NOMO-1 treated with DMSO at 0.1 percent for 48 hours (cell line): ENCODE measurements around the gene WDR73.
"Not testable (repeated sequence)": the region's sequence is repeated elsewhere in the genome, so short reads cannot be mapped to it uniquely, and the experiment has no call there.

Experiments used
- DNase-seq: peaks from one replicate; lab custom pipeline; 2025; ENCODE audit not compliant: unreplicated experiment; lab: John Stamatoyannopoulos, UW

The WDR73 gene

GRCh38 chr15:84658080-84658787 lies 4.2 kb upstream of the WDR73 start, which contains the start of gene NMB:
NMB (minus strand) TSS chr15:84658199; CDS start chr15:84658152, 47 bp downstream.
- peak; percentile 86 for DNase-seq

GRCh38 chr15:84657748-84658079 lies 3.6 kb upstream of the WDR73 start:
- no peak for DNase-seq

GRCh38 chr15:84656972-84657371 lies 2.9 kb upstream of the WDR73 start:
- DNase-seq = no peak

DNA sequence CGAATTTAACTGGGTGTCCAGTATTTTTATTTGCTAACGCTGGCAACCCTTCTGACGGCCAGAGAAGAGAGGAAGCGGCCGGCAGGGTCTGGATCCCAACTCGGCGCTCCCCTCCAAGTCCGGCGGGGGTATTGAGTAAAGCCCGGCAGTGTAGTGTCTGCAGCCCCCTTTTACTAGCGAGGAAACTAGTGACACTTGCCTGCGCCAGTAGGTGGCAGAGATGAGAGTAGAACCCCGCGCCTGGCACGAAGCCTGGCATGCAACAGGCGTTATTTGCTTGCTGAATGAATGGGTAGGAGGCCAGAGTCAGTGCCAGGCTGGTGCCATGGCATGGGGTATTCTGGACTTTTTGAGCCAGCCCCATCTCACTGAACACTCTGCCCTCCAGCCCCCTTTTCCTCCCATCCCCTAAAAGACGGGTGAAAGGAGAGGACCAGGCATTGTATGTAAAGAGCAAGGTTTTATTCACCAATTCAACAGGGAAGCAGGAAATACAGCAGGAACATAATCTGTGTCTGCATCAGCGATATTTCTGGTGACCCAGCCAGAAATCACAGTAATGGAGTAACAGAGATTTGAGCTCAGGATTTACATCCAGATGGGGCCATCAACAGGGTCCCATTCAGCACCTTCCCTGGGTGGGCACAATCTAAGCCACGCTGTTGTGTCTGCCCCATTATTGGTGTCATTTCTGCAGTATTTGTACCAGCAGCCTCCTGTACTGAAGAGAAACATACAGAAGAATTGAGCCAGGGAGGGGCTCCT lies 788 bp upstream of the WDR73 start:
- DNase-seq = peak; percentile 80

DNA sequence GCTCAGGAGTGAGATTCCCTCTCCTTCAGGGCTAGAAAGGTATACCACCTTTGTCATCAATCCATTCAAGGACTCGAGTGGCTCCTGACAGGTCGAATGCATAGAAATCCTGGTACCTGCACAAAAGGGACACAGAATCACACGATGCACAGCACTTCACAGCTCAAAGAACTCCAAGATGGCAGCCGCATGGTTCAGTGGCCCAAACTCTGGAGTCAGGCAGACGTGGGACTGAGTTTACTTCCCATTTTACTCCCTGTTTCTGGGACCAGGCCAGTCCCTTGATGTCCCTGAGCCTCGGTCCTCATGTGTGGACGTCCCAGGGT lies 536 bp downstream of the WDR73 start:
- no peak for DNase-seq

- no peak for DNase-seq
Measured at GRCh38 chr15:84649706-84650105, 4.4 kb downstream of the WDR73 start.

DNA sequence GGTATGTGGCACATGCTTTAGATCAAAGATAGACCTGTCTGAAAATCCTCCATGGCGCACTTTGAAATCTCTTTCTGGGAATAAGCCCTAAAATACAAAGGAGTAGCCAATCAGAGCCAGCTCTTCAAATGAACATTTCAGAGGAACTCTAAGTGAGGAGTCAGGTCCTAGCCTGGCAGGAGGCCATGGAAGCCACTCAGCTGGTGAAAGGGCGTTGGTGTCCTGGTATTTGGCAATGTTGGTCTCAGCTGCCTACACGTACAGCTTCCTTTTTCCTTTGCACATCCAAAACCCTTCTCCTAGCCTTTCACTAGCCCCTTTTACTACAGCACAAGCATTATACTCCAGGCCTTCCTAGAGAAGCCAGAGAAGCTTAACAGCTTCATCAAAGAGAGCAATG lies 5.5 kb downstream of the WDR73 start:
- DNase-seq = no peak

- no peak for DNase-seq
Measured at GRCh38 chr15:84647726-84648125, 6.4 kb downstream of the WDR73 start.

- no peak for DNase-seq
Measured at GRCh38 chr15:84645997-84646396, 8.1 kb downstream of the WDR73 start.

- DNase-seq = no peak
Measured at GRCh38 chr15:84645496-84645895, 8.6 kb downstream of the WDR73 start.

DNA sequence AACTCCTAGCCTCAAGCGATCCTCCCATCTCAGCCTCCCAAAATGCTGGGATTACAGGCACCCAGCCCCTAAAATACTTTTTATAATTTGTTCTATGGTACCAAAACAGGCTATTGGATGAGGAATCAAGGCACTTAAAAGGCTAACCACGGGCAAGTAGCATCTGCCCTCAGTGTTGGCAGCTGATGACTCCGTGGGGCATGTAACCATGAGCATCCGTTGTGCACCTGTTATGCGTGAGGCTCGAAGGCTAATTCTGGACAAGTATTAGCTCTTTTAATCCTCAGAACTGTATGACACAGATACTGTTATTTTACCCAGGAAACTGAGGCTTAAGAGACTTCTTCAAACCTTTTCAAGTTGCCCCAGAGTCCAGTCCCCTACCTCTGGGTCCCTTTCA lies 10.2 kb downstream of the WDR73 start:
- no peak for DNase-seq

DNA sequence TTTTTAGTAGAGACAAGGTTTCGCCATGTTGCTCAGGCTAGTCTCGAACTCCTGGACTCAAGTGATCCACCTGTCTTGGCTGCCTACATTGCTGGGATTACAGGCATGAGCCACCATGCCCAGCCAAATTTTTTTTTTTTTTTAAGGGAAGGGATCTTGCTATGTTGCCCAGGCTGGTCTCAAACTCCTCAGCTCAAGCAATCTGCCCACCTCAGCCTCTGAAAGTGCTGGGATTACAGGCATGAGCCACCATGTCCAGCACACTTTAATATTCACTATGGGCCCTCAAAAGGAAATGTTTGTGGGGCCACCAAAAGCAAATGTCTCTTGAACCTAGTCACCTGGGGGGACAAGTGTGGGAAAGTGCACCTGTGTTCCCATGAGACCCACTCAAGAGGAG lies 11.4 kb downstream of the WDR73 start:
- not testable (repeated sequence) for DNase-seq

DNA sequence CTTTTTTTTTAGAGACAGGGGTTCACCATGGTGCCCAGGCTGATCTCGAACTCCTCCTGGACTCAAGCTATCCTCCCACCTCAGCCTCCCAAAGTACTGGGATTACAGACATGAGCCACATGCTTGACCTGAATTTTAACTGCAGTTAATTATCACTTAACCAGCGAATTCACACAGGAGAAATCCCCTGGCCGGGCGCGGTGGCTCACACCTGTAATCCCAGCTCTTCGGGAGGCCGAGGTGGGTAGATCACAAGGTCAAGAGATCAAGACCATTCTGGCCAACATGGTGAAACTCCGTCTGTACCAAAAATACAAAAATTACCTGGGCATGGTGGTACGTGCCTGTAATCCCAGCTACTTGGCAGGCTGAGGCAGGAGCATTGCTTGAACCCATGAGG lies 12.2 kb downstream of the WDR73 start:
- not testable (repeated sequence) for DNase-seq

- no peak for DNase-seq
Measured at GRCh38 chr15:84638103-84638502, 16.0 kb downstream of the WDR73 start.

DNA sequence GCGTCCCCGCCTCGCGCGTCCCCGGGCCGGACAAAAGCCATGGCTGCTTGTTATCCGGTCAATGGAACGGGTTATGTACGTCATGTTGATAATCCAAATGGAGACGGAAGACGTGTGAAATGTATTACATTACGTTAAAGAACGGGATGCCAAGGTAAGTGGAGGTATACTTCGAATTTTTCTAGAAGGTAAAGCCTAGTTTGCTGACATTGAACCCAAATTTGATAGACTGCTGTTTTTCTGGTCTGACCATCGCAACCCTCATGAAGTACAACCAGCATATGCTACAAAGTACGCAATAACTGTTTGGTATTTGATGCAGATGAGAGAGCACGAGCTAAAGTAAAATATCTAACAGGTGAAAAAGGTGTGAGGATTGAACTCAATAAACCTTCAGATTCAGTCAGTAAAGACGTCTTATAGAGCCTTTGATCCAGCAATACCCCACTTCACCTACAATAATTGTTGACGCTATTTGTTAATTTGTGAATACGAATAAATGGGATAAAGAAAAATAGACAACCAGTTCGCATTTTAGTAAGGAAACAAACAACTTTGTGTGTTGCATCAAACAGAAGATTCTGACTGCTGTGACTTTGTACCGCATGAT lies 19.8 kb downstream of the WDR73 start:
- DNase-seq = no peak

DNA sequence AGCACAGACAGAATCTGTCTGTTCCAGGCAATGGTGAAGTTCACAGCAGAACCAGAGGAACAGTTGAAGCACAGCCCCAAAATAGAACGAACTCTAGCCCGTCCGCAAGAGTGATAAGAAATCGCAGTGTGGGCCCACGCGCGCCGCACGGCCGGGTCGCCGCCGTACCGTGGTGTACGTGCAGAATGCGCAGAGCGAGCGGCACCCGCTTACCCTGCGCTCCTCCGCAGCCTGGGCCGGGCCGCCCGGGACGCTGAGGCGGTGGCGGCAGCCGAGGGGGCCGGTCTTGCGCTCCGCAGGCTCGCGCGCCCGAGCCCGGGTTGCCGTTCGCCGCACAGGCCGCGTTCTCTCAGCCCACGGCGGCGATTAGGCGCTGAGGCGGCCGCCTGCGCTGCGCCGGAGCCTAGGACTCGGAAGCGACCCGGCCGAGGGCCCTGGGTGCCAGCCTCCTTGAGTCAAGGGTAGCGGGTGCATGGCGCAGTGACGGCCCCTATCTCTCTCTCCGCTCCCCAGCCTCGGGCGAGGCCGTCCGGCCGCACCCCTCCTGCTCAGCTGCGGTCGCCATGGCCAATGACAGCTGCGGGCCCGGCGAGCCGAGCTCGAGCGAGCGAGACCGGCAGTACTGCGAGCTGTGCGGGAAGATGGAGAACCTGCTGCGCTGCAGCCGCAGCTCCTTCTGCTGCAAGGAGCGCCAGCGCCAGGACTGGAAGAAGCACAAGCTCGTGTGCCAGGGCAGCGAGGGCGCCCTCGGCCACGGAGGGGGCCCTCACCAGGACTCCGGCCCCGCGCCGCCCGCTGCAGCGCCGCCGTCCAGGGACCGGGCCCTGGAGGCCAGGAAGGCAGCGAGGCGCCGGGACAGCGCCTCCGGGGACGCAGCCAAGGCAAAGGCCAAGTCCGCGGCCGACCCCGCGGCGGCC lies 20.5 kb downstream of the WDR73 start:
- DNase-seq = peak; percentile 43

DNA sequence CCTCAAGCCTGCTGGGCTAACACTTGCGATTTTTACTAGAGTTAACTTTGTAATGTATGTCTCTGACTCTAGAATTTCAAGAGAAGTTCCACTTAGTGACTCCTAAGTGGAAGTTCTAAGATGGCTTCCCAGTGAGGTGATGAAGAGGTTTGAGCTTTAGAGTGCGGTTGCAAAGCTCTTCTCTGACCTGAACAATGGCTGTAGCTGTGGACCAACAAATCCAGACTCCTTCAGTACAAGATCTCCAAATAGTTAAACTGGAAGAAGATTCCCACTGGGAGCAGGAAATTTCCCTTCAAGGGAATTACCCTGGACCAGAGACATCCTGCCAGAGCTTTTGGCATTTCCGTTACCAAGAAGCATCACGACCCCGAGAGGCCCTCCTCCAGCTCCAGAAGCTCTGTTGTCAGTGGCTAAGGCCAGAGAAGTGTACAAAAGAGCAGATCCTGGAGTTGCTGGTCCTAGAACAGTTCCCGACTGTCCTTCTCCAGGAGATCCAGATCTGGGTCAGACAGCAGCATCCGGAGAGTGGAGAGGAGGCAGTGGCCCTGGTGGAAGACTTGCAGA lies 22.3 kb downstream of the WDR73 start:
- DNase-seq = no peak

DNA sequence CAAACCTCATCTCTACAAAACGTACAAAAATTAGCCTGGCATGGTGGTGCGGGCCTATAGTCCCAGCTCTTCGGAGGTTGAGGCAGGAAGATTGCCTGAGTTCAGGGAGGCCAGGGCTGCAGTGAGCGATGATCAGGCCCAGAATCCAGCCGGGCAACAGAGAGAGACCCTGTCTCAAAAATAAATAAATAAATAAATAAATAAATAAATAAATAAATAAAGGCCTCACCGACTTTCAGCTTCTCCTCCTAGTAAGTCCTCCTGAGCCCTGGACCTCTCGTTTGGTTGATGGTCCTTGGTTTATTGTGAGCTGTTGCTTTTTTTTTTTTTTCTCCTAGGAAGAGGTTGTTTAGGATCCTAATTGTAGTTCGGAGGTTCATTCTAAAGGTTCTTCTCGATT lies 25.1 kb downstream of the WDR73 start:
- DNase-seq = no peak

DNA sequence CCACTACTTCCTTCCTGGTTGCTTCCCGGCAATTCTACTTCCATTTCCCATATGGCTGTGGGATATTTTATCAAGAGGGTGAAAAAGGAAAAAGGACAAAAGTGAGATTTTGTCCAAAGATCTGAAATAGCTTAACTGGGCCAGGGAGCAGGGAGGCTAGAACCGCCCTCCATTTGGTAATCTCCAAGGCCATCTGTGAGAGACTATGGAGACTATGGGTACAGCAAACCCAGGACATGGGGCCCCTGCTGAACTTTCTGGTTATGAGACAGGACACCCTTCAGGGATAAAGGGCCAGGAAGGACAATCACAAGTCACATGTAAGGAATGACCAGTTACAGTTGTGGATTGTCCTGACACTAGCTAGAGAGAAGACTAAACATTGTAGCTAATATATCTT lies 29.0 kb downstream of the WDR73 start:
- DNase-seq = no peak

DNA sequence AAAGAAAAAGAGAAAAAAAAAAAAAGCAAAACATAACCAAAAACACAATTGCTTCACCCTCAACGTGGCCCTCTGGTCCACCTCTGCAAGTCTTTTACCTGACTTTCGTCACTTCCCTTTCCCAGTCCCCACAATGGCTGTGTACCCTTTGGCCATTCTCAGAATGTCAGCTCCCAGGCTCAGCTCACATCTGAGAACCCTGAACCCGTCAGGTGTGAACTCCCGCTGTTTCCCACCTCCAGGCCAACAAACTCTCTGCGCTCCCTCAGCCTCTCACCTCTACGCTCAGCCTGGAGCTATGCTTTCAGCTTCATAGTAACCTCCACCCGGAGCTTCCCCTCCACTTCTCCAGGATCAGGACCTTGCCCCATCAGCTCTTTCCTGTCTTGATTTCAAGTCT lies 29.7 kb downstream of the WDR73 start:
- DNase-seq = no peak

DNA sequence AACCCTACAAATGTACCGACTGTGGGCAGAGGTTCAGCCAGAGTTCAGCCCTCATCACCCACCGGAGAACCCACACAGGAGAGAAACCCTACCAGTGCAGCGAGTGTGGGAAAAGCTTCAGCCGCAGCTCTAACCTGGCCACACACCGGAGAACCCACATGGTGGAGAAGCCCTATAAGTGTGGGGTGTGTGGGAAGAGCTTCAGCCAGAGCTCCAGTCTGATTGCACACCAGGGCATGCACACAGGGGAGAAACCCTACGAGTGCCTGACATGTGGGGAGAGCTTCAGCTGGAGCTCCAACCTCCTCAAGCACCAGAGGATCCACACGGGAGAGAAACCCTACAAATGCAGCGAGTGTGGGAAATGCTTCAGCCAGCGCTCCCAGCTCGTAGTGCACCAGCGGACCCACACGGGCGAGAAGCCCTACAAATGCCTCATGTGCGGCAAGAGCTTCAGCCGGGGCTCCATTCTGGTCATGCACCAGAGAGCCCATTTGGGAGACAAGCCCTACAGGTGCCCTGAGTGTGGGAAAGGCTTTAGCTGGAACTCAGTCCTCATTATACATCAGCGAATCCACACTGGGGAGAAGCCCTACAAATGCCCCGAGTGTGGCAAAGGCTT lies 32.6 kb downstream of the WDR73 start:
- DNase-seq = no peak
